HepG2 (cell line): Measurements from ENCODE around the gene ONECUT3.

Source experiments
- FOSL2 ChIP-seq: sonication (generic); formaldehyde crosslinking; IDR thresholded peaks from 2 replicates; pipeline ENCODE4 v1.4.0; 2020; ENCODE audit warnings: missing genetic modification reagents
- ZMYM3 ChIP-seq: sonication (generic); formaldehyde crosslinking; IDR thresholded peaks from 2 replicates; pipeline ENCODE4 v1.5.1; 2020; ENCODE audit warnings: mild to moderate bottlenecking, missing genetic modification reagents

GRCh38 chr19:1760020-1760419 is 6.7 kb downstream of the ONECUT3 start:
- no peak for TF ChIP-seq ZMYM3
- TF ChIP-seq FOSL2 (CRISPR knock-in tag): no peak
